HG02678 (cell line): ENCODE measurements around the gene SIRT3.

Experiments
- ATAC-seq: cut with Tn5 transposase; IDR thresholded peaks from one replicate; pipeline ENCODE4 v1.9.1; 2021; ENCODE audit warnings: mild to moderate bottlenecking, moderate library complexity; ENCODE audit not compliant: unreplicated experiment

SIRT3 gene

GRCh38 chr11:271319-271715 lies 35.2 kb upstream of the SIRT3 start:
- no peak for ATAC-seq

GRCh38 chr11:270451-271318 lies 34.5 kb upstream of the SIRT3 start:
- no peak for ATAC-seq

- ATAC-seq: peak; percentile 73
Observed at GRCh38 chr11:269146-269890, 33.2 kb upstream of the SIRT3 start.

- peak; percentile 47 for ATAC-seq
Observed at GRCh38 chr11:268716-269145, 32.6 kb upstream of the SIRT3 start.

- no peak for ATAC-seq
Observed at GRCh38 chr11:267491-267994, 31.4 kb upstream of the SIRT3 start.

GRCh38 chr11:266676-267439 lies 30.7 kb upstream of the SIRT3 start:
- no peak for ATAC-seq

GRCh38 chr11:261624-262023 lies 25.5 kb upstream of the SIRT3 start:
- no peak for ATAC-seq

GRCh38 chr11:259413-259812 lies 23.3 kb upstream of the SIRT3 start:
- no peak for ATAC-seq

GRCh38 chr11:257766-258493 lies 21.8 kb upstream of the SIRT3 start:
- ATAC-seq: no peak

GRCh38 chr11:256952-257737 lies 21.0 kb upstream of the SIRT3 start:
- no peak for ATAC-seq

GRCh38 chr11:255816-256215 lies 19.7 kb upstream of the SIRT3 start:
- ATAC-seq: no peak

GRCh38 chr11:255176-255575 lies 19.0 kb upstream of the SIRT3 start:
- no peak for ATAC-seq

- no peak for ATAC-seq
Observed at GRCh38 chr11:253886-254270, 17.7 kb upstream of the SIRT3 start.

- ATAC-seq: no peak
Observed at GRCh38 chr11:253160-253885, 17.2 kb upstream of the SIRT3 start.

GRCh38 chr11:252666-253065 lies 16.5 kb upstream of the SIRT3 start:
- no peak for ATAC-seq

GRCh38 chr11:251550-251949 lies 15.4 kb upstream of the SIRT3 start:
- no peak for ATAC-seq

GRCh38 chr11:250740-251299 lies 14.7 kb upstream of the SIRT3 start:
- no peak for ATAC-seq

GRCh38 chr11:250274-250673 lies 14.1 kb upstream of the SIRT3 start:
- ATAC-seq: no peak

- no peak for ATAC-seq
Observed at GRCh38 chr11:249062-249461, 12.9 kb upstream of the SIRT3 start.
